OCI-LY1 (cell line): ENCODE measurements around the gene CCNYL1.
"Not testable (repeated sequence)": the region's sequence is repeated elsewhere in the genome, so short reads cannot be mapped to it uniquely, and the experiment has no call there.

ENCODE experiments used
- H2AFZ ChIP-seq: fragments of 200-600 bp; sonication (generic), shearing (Covaris generic); 2 replicates; pipeline ENCODE4 v1.6.0; 2014; ENCODE audit warnings: antibody characterized with exemption, mild to moderate bottlenecking, low read length
- H3F3A ChIP-seq: fragments of 200-600 bp; sonication (generic), shearing (Covaris generic); 2 replicates; pipeline ENCODE4 v1.6.0; 2014; ENCODE audit warnings: mild to moderate bottlenecking, antibody characterized with exemption, low read length, moderate library complexity; ENCODE audit not compliant: insufficient read depth
- H3K27ac ChIP-seq: fragments of 200-600 bp; sonication (generic); 2 replicates; pipeline ENCODE4 v1.5.1; 2014; ENCODE audit warnings: low read length, mixed run types, mild to moderate bottlenecking, low read depth; ENCODE audit not compliant: poor library complexity, severe bottlenecking
- H3K27me3 ChIP-seq: fragments of 200-600 bp; sonication (generic); 2 replicates; pipeline ENCODE4 v1.6.0; 2014; ENCODE audit warnings: antibody characterized with exemption, mild to moderate bottlenecking, low read length, moderate library complexity; ENCODE audit not compliant: insufficient read depth
- H3K36me3 ChIP-seq: fragments of 200-600 bp; sonication (generic); 2 replicates; pipeline ENCODE4 v1.6.1; 2014; ENCODE audit warnings: mild to moderate bottlenecking, antibody characterized with exemption, low read length, moderate library complexity, mixed read lengths; ENCODE audit not compliant: insufficient read depth
- H3K4me1 ChIP-seq: fragments of 200-600 bp; sonication (generic); 2 replicates; pipeline ENCODE4 v1.5.1; 2014; ENCODE audit warnings: mild to moderate bottlenecking, low read length, moderate library complexity; ENCODE audit not compliant: insufficient read depth, severe bottlenecking
- H3K4me2 ChIP-seq: fragments of 200-600 bp; sonication (generic), shearing (Covaris generic); 2 replicates; pipeline ENCODE4 v1.6.1; 2014; ENCODE audit warnings: low read length
- H3K4me3 ChIP-seq: fragments of 200-600 bp; sonication (generic); 2 replicates; pipeline ENCODE4 v1.5.1; 2014; ENCODE audit warnings: low read length, low read depth, mild to moderate bottlenecking, mixed read lengths; ENCODE audit not compliant: poor library complexity, severe bottlenecking
- H3K79me2 ChIP-seq: fragments of 200-600 bp; shearing (Covaris generic); 2 replicates; pipeline ENCODE4 v1.6.1; 2016; ENCODE audit warnings: mixed run types, low read length, mixed read lengths; ENCODE audit not compliant: insufficient read depth
- H3K9ac ChIP-seq: fragments of 200-600 bp; sonication (generic), shearing (Covaris generic); 2 replicates; pipeline ENCODE4 v1.6.1; 2014; ENCODE audit warnings: mild to moderate bottlenecking, low read length, mixed read lengths
- H3K9me2 ChIP-seq: fragments of 200-600 bp; sonication (generic), shearing (Covaris generic); 2 replicates; pipeline ENCODE4 v1.6.1; 2014; ENCODE audit warnings: low read depth, mild to moderate bottlenecking, low read length, mixed read lengths
- H3K9me3 ChIP-seq: fragments of 200-600 bp; shearing (Covaris generic); 2 replicates; pipeline ENCODE4 v1.6.1; 2014; ENCODE audit warnings: low read length, mixed read lengths
- H4K20me1 ChIP-seq: fragments of 200-600 bp; sonication (generic), shearing (Covaris generic); 2 replicates; pipeline ENCODE4 v1.6.0; 2016; ENCODE audit warnings: mild to moderate bottlenecking, low read length; ENCODE audit not compliant: insufficient read depth
- CTCF ChIP-seq: fragments of 200-600 bp; sonication (generic), shearing (Covaris generic); IDR thresholded peaks from 2 replicates; pipeline ENCODE4 v1.5.1; 2017; ENCODE audit warnings: mild to moderate bottlenecking, antibody characterized with exemption, low read length, moderate library complexity, mixed read lengths
- EZH2 ChIP-seq: fragments of 200-600 bp; sonication (generic), shearing (Covaris generic); IDR thresholded peaks from 2 replicates; pipeline ENCODE4 v1.8.0; 2017; ENCODE audit warnings: borderline replicate concordance, mixed run types, mild to moderate bottlenecking, antibody characterized with exemption, low read length, moderate library complexity, mixed read lengths

CCNYL1 gene

GRCh38 chr2:207750345-207750744, 38.9 kb downstream of the CCNYL1 start:
- H3F3A ChIP-seq = no peaks in the 10 kb centered on the region
- no peaks in the 10 kb centered on the region for H3K9me3 ChIP-seq
- no peak overlapping the region for H2AFZ ChIP-seq
- no peak overlapping the region for H3K4me3 ChIP-seq
- H3K27ac ChIP-seq = no peak overlapping the region
- H4K20me1 ChIP-seq = no peaks in the 10 kb centered on the region
- H3K79me2 ChIP-seq = no peaks in the 10 kb centered on the region
- TF ChIP-seq CTCF (no peak), EZH2 (no peak)
- H3K9me2 ChIP-seq = no peaks in the 10 kb centered on the region
- H3K4me2 ChIP-seq = no peak overlapping the region
- H3K36me3 ChIP-seq = peaks cover 5% of the 10 kb centered on the region; the same call in 1 of the 2 replicates
- H3K9ac ChIP-seq = no peak overlapping the region
- H3K27me3 ChIP-seq = no peaks in the 10 kb centered on the region
- no peaks in the 10 kb centered on the region for H3K4me1 ChIP-seq

GRCh38 chr2:207750876-207751275, 39.4 kb downstream of the CCNYL1 start:
- H3K4me3 ChIP-seq = no peak overlapping the region
- no peaks in the 10 kb centered on the region for H3K27me3 ChIP-seq
- no peaks in the 10 kb centered on the region for H3K79me2 ChIP-seq
- H3K9me2 ChIP-seq = no peaks in the 10 kb centered on the region
- H3K36me3 ChIP-seq = peaks cover 5% of the 10 kb centered on the region; the same call in 1 of the 2 replicates
- H3K9me3 ChIP-seq = no peaks in the 10 kb centered on the region
- H3K27ac ChIP-seq = no peak overlapping the region
- no peaks in the 10 kb centered on the region for H3F3A ChIP-seq
- TF ChIP-seq CTCF (no peak), EZH2 (no peak)
- H4K20me1 ChIP-seq = no peaks in the 10 kb centered on the region
- H3K4me1 ChIP-seq = no peaks in the 10 kb centered on the region
- no peak overlapping the region for H3K9ac ChIP-seq
- H3K4me2 ChIP-seq = no peak overlapping the region
- H2AFZ ChIP-seq = no peak overlapping the region

GRCh38 chr2:207753688-207754087, 42.2 kb downstream of the CCNYL1 start:
- H3K4me2 ChIP-seq, H3K4me3 ChIP-seq, H3K79me2 ChIP-seq, H3K9ac ChIP-seq, H3K9me2 ChIP-seq, H2AFZ ChIP-seq, H3K27ac ChIP-seq, H3K4me1 ChIP-seq, H3K27me3 ChIP-seq, H3F3A ChIP-seq, H3K36me3 ChIP-seq, H4K20me1 ChIP-seq, H3K9me3 ChIP-seq: not testable (repeated sequence)

GRCh38 chr2:207754498-207755383, 43.3 kb downstream of the CCNYL1 start:
- no peaks in the 10 kb centered on the region for H3K27me3 ChIP-seq
- no peaks in the 10 kb centered on the region for H4K20me1 ChIP-seq
- no peak overlapping the region for H3K27ac ChIP-seq
- no peaks in the 10 kb centered on the region for H3K9me2 ChIP-seq
- H3K4me1 ChIP-seq = no peaks in the 10 kb centered on the region
- H3K9ac ChIP-seq = no peak overlapping the region
- no peak overlapping the region for H2AFZ ChIP-seq
- H3K79me2 ChIP-seq = no peaks in the 10 kb centered on the region
- no peaks in the 10 kb centered on the region for H3K9me3 ChIP-seq
- H3K4me2 ChIP-seq = no peak overlapping the region
- H3F3A ChIP-seq = no peaks in the 10 kb centered on the region
- H3K4me3 ChIP-seq = no peak overlapping the region
- H3K36me3 ChIP-seq = peaks cover 5% of the 10 kb centered on the region; the same call in 1 of the 2 replicates
- TF ChIP-seq CTCF (no peak), EZH2 (no peak)
